AG09319 (cell line): Measurements from ENCODE around the gene ZBTB42.

ENCODE experiments used
- DNase-seq: peaks from one replicate; pipeline ENCODE4 v3.0.0-alpha.2; 2010; ENCODE audit warnings: low read depth; ENCODE audit errors: extremely low read depth
- TF ChIP-seq, protein P1 (sequence below): IDR thresholded peaks from 2 replicates; pipeline ENCODE4 v1.5.1; 2011; ENCODE audit warnings: low read depth, mild to moderate bottlenecking, inconsistent platforms, low read length, moderate library complexity

Gene ZBTB42

DNA sequence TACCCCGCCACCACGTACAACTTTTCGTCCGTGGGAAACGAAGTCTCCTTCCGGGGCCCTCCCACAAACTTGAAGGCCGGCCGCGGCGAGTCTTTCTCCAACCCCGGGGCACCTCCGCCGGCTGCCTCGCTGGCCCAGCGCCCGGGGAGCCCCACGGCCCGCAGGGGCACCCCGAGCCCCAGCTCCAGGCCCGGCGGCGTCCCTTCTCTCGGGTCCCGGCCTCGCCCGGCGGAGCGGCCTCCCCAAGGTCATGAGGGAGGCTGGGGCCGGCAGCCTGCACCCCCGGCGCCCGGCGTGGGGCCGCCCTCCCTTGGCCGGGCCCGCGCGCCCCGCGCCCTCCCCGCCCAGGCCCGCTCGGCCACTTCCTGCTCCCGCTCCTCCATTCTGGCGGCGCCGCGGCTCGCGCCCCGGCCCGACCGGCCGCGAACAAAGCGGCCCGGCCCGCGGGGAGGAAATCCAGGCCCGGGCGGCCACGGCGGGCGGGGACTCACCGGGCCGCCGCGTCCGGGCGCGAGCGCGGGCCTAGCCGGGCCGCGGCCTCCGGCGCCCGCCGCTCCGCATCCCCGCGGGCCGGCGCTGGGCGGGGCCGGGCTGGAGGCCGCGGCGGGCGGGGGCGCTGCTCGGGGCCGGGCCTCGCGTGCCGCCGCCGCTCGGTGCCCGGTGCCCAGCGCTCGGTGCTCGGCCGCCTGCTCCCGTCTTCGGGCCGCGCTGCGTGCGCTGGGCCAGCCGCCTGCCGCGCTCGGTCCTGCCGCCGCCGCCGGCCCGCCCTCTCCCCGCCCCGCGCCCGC is 5.7 kb upstream of the ZBTB42 start, which contains the start of gene AKT1:
TSS of gene AKT1 (minus strand) at position 756 of the 788 bp plus-strand sequence. CDS start 3,105 bp downstream, outside the sequence.
- no peak for DNase-seq
- TF ChIP-seq, protein P1, sequence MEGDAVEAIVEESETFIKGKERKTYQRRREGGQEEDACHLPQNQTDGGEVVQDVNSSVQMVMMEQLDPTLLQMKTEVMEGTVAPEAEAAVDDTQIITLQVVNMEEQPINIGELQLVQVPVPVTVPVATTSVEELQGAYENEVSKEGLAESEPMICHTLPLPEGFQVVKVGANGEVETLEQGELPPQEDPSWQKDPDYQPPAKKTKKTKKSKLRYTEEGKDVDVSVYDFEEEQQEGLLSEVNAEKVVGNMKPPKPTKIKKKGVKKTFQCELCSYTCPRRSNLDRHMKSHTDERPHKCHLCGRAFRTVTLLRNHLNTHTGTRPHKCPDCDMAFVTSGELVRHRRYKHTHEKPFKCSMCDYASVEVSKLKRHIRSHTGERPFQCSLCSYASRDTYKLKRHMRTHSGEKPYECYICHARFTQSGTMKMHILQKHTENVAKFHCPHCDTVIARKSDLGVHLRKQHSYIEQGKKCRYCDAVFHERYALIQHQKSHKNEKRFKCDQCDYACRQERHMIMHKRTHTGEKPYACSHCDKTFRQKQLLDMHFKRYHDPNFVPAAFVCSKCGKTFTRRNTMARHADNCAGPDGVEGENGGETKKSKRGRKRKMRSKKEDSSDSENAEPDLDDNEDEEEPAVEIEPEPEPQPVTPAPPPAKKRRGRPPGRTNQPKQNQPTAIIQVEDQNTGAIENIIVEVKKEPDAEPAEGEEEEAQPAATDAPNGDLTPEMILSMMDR, result no peak

GRCh38 chr14:104795781-104796686 is 4.9 kb upstream of the ZBTB42 start:
- no peak for DNase-seq

GRCh38 chr14:104796687-104797081 is 4.2 kb upstream of the ZBTB42 start:
- no peak for DNase-seq
- TF ChIP-seq, protein P1, result no peak

More at GRCh38 chr14:104795781-104796686, 4.9 kb upstream of the ZBTB42 start:
- TF ChIP-seq, protein P1, result no peak

DNA sequence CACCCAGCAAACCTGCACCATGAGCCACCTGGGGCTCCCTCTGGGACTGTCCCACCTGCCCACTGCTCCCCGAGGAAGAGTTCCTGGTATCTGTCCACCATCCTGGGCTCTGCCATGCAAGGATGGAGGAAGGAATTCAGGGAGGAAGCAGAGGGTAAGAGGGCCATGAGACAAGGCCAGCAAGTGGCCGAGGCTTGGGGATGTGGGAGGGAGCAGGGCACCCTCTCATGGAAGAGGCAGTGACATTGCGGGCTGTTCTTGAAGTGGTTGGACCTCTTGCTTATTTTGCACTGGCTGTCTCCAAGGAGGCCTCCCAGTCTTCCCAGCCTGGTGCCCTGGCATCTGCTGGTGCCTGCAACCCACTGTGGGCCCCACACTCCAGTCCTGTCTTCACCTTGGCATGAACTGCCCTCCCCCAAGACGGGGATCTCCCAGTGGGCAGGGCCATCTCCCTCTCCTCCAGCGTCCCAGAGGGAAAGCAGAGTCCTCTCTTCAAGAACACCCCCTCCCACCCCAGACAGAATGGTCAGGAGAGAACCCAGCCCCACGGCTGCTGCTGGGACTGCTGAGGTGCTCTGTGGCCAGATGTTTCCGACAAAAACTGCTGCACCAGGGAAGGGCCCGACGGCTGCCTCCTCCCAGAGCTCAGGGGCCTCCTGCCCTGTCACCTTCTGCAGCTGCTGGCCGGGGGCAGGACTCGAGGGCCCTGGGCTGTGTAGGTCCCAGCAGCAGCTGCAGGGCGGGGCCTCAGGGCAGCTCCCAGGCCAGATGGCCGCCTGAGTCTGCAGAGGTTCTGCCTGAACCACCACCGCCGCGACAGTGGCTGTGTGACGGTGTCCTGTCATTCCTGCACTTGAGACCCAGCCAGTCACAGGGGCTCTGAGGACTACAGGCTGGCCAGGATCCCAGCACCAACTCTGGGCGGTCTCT is 3.5 kb upstream of the ZBTB42 start:
- no peak for DNase-seq
- TF ChIP-seq, protein P1, result no peak

DNA sequence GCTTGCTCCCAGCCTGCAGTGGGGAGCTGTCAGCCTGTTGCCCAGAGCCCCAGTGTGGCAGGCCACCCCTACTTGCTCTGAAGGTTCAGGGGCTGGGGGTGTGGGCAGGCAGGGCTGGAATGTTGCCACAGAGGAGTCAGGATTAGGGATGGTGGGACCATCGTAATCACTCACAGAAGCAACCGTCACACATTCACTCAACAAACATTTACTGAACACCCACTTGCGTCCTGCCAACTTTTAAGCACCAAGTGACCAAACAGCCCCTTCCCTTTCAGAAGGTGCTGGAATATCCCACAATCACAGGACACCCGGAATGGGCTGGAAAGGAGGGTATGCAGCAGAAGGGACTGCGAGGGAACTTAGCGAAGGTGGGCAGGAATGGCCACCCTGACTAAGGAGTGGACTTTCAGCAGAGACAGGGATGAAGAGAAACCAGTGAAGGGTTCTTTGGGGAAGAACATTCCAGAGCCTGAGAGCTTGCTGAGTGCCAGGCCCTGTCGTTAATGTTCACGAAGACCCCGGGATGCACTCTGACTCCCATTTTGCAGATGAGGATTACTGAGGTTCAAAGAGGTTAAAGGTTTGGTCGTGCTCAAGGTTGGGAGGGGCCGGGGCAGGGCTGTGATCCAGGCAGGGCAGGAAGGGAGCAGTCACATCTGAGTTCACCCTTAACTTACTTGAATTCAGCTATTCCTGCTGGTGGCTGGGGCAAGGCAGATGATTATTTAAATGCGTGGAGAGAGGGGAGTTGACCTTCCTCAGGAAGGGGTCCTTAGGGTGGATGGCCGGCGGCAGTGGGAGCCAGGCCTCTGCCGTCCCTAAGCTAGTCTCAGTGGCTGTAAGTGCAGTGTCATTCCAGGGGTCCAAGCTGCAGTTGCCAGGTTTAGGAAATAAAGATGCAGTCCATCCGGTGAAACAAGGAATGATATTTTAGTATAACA is 2.3 kb upstream of the ZBTB42 start:
- no peak for DNase-seq
- TF ChIP-seq, protein P1, result no peak
